ENCODE measurements around the gene OLFM4.

- TF ChIP-seq CTCF (IDR thresholded peaks at IDR 0.05; ENCODE audit: borderline replicate concordance, extremely low read depth, low read length, poor library complexity, severe bottlenecking) (no peak), EZH2 (IDR thresholded peaks at IDR 0.05; ENCODE audit: borderline replicate concordance, low read depth, low read length, severe bottlenecking) (no peak)
Measured at GRCh38 chr13:52992110-52992509, 36.5 kb upstream of the OLFM4 start.
